ENCODE results near the gene CCR5. TPM values are rescaled to one million over a fixed set of nuclear protein-coding genes. Genes with fewer than 3 reads are reported as not detected.

CCR5 gene
- total RNA-seq, 2 donors from 2014 or later, result 0.78 TPM; not detected in 1

DNA sequence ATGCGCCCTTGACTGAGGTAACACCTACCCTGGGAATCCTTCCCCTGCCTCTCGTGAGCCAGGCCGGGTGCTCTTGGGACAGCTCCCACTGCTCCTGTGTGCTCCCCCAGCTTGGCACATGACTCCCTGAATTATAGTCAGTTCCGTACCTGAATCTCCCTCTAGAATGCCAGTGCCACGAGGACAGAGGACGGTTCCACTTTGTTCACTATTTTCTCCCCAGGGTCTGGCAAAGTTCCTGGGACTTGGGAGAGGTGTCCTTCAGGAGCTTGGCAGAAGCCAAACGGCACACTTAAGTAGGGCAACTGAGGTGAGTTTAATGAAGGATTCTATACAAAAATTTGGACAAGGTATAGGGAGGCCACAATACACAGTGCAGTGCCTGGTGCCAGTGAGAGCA is 26.4 kb downstream of the CCR5 start:
- DNase-seq (peak in 1 of 4 donors; percentile 38), ATAC-seq (no peak)
- no peaks in the 10 kb centered on the region for H3K27me3 ChIP-seq
- no peaks in the 10 kb centered on the region for H3K36me3 ChIP-seq (replicated peaks in 1 of 2; ENCODE audit: insufficient read depth in 1 of 2, low read depth in 2 of 2)
- TF ChIP-seq, protein P1, sequence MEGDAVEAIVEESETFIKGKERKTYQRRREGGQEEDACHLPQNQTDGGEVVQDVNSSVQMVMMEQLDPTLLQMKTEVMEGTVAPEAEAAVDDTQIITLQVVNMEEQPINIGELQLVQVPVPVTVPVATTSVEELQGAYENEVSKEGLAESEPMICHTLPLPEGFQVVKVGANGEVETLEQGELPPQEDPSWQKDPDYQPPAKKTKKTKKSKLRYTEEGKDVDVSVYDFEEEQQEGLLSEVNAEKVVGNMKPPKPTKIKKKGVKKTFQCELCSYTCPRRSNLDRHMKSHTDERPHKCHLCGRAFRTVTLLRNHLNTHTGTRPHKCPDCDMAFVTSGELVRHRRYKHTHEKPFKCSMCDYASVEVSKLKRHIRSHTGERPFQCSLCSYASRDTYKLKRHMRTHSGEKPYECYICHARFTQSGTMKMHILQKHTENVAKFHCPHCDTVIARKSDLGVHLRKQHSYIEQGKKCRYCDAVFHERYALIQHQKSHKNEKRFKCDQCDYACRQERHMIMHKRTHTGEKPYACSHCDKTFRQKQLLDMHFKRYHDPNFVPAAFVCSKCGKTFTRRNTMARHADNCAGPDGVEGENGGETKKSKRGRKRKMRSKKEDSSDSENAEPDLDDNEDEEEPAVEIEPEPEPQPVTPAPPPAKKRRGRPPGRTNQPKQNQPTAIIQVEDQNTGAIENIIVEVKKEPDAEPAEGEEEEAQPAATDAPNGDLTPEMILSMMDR (IDR thresholded peaks at IDR 0.05), result no peak
- no peak for TF ChIP-seq POLR2A (IDR thresholded peaks at IDR 0.05)
- H3K4me3 ChIP-seq, result no peak overlapping the region
- H3K27ac ChIP-seq, result no peak overlapping the region
- H3K4me1 ChIP-seq, result peaks cover 5% of the 10 kb centered on the region
- 56% methylated on average over 6 to 7 of the region's 7 CpGs for WGBS, 2 donors
- intact Hi-C loops (cut with DNase I), result no loop called here
- no peaks in the 10 kb centered on the region for H3K9me3 ChIP-seq

DNA sequence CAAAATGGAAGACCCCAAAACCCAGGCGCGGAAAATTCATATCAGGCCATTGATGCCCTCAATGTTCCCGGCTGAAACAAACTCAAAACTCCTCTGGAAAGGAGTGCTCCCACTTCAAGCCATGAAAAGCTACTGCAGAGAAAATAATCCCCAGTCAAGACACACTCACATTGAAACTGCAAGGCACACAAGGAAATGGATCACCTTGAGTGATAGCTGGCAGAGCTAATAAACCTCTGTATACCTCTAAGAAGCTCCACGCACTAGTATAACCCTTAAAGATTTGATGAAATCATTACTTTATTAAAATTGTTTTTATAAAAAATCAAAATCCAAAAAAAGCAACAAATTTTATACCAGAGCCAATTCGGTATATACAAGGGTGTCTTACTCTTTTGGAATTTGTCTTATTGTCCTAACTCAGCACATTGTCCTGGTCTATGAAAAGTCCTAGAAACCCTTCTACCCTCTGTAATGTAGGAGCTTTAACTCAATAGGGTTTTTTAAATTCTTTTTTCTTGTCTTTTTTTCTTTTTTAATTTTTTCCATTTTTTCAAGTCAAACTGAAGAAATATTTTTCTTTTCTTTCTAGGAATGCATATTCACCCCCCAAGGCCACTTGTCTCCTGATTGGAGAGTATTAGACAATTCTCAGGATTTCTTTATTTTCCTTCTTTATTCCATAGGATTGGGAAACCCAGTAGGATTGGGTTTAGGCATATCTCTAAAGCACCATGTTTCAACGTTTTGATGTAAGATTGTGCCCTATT is 27.6 kb downstream of the CCR5 start:
- Histone ChIP-seq H3K27ac (no peak overlapping the region), H3K27me3 (no peaks in the 10 kb centered on the region), H3K4me1 (peaks cover 5% of the 10 kb centered on the region), H3K36me3 (replicated peaks in 1 of 2; ENCODE audit: insufficient read depth in 1 of 2, low read depth in 2 of 2) (no peaks in the 10 kb centered on the region), H3K9me3 (no peaks in the 10 kb centered on the region), H3K4me3 (no peak overlapping the region)
- ATAC-seq (no peak), DNase-seq (no peak)
- TF ChIP-seq, protein P1 (IDR thresholded peaks at IDR 0.05), result no peak
- TF ChIP-seq POLR2A (IDR thresholded peaks at IDR 0.05), result no peak
- intact Hi-C loops (cut with DNase I), result no loop called here
- 86 to 88% methylated on average over 6 of the region's 6 CpGs for WGBS, 2 donors

DNA sequence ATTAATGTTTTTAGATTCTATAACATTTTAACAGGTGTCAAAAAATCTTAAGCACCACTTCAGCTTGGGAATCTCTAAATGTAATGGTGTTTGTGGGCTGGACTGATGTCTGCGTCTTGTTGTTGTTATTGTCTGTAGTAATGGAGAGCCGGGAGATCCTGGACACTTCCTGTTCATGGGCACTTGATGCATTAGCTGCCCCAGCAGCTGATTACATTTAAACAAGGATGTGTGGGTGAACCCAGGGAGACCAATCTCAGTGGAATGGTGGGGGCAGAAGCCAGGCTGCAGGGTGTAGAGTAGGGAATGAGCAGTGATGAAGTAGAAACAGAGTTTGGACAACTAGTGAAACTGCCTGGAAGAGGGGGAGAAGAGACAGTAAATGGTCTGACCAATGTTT is 28.4 kb downstream of the CCR5 start:
- Histone ChIP-seq H3K27me3 (no peaks in the 10 kb centered on the region), H3K9me3 (no peaks in the 10 kb centered on the region), H3K36me3 (replicated peaks in 1 of 2; ENCODE audit: insufficient read depth in 1 of 2, low read depth in 2 of 2) (no peaks in the 10 kb centered on the region), H3K4me1 (peaks cover 5% of the 10 kb centered on the region), H3K27ac (no peak overlapping the region), H3K4me3 (no peak overlapping the region)
- intact Hi-C loops (cut with DNase I), result no loop called here
- TF ChIP-seq, protein P1 (IDR thresholded peaks at IDR 0.05), result no peak
- TF ChIP-seq POLR2A (IDR thresholded peaks at IDR 0.05), result no peak
- ATAC-seq (no peak), DNase-seq (no peak)
- WGBS, 2 donors, result 69 to 74% methylated on average over 2 of the region's 2 CpGs

DNA sequence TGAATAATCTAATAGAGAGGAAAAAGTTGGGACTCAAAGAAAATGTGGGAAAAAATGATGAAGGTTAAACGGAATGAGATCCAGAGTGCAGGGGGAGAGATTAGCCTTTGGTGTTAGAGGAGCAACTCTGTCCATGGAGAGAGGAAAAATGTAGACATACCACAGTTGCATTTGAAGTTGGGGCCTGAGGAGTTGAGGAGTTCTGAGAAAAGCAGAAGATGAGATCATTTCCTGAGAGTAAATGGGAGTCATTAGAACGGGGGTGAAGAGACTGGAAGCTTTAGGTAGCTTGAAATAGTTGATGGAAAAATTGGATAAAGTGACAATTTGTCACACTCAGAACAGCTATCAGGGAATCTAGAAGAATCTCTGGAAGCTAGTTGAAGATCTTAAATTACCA is 28.8 kb downstream of the CCR5 start:
- WGBS, 2 donors, result 65 to 70% methylated on average over 2 of the region's 2 CpGs
- no peaks in the 10 kb centered on the region for H3K36me3 ChIP-seq (replicated peaks in 1 of 2; ENCODE audit: insufficient read depth in 1 of 2, low read depth in 2 of 2)
- H3K9me3 ChIP-seq, result no peaks in the 10 kb centered on the region
- peaks cover 5% of the 10 kb centered on the region for H3K4me1 ChIP-seq
- ATAC-seq (no peak), DNase-seq (no peak)
- no peak overlapping the region for H3K4me3 ChIP-seq
- intact Hi-C loops (cut with DNase I), result no loop called here
- H3K27me3 ChIP-seq, result no peaks in the 10 kb centered on the region
- TF ChIP-seq, protein P1 (IDR thresholded peaks at IDR 0.05), result no peak
- TF ChIP-seq POLR2A (IDR thresholded peaks at IDR 0.05), result no peak
- H3K27ac ChIP-seq, result no peak overlapping the region
